Duodenal mucosa (tissue), 2 donors: ENCODE data around the gene DOCK10.

Experiments
- H3K27ac ChIP-seq: one replicate; pipeline ENCODE4 v1.7.0; 2013; ENCODE audit warnings: low read depth, low read length
- H3K27me3 ChIP-seq, 2 donors: one replicate each; pipeline ENCODE4 v1.7.0; 2013; ENCODE audit warnings: low read length in 2 of 2, control low read depth in 1 of 2; ENCODE audit not compliant: insufficient read depth in 2 of 2, control insufficient read depth in 1 of 2
- H3K36me3 ChIP-seq, 2 donors: one replicate each; pipeline ENCODE4 v1.7.0; 2013; ENCODE audit warnings: low read length in 2 of 2, control low read depth in 1 of 2; ENCODE audit not compliant: insufficient read depth in 2 of 2, control insufficient read depth in 1 of 2
- H3K4me1 ChIP-seq, 2 donors: one replicate each; pipeline ENCODE4 v1.7.0; 2013; ENCODE audit warnings: low read length in 2 of 2, control low read depth in 1 of 2; ENCODE audit not compliant: insufficient read depth in 2 of 2, control insufficient read depth in 1 of 2
- H3K4me3 ChIP-seq, 2 donors: one replicate each; pipeline ENCODE4 v1.7.0; 2013; ENCODE audit warnings: low read length in 2 of 2, low read depth in 1 of 2
- H3K9ac ChIP-seq, 2 donors: one replicate each; pipeline ENCODE4 v1.7.0; 2013; ENCODE audit warnings: low read length in 2 of 2, low read depth in 1 of 2
- H3K9me3 ChIP-seq, 2 donors: one replicate each; pipeline ENCODE4 v1.7.0; 2013; ENCODE audit warnings: low read length in 2 of 2, control low read depth in 1 of 2; ENCODE audit not compliant: control insufficient read depth in 1 of 2

DOCK10 gene

GRCh38 chr2:225017098-225017685 lies 25.1 kb downstream of the DOCK10 start:
- H3K36me3 ChIP-seq, result no peaks in the 10 kb centered on the region
- H3K27ac ChIP-seq, result no peak overlapping the region
- H3K27me3 ChIP-seq, result no peaks in the 10 kb centered on the region
- H3K9ac ChIP-seq, result no peak overlapping the region
- H3K9me3 ChIP-seq, result no peaks in the 10 kb centered on the region
- no peak overlapping the region for H3K4me3 ChIP-seq
- no peaks in the 10 kb centered on the region for H3K4me1 ChIP-seq

GRCh38 chr2:225013425-225014365 lies 28.6 kb downstream of the DOCK10 start:
- Histone ChIP-seq H3K4me1 (peaks cover 0 to 2% of the 10 kb centered on the region in 2 donors), H3K4me3 (no peak overlapping the region), H3K27me3 (no peaks in the 10 kb centered on the region), H3K9me3 (no peaks in the 10 kb centered on the region), H3K36me3 (no peaks in the 10 kb centered on the region), H3K9ac (no peak overlapping the region), H3K27ac (no peak overlapping the region)

- no peak overlapping the region for H3K4me3 ChIP-seq
- H3K9ac ChIP-seq, result no peak overlapping the region
- H3K27ac ChIP-seq, result no peak overlapping the region
- peaks cover 0 to 5% of the 10 kb centered on the region in 2 donors for H3K4me1 ChIP-seq
- H3K9me3 ChIP-seq, result no peaks in the 10 kb centered on the region
- no peaks in the 10 kb centered on the region for H3K27me3 ChIP-seq
- H3K36me3 ChIP-seq, result no peaks in the 10 kb centered on the region
These were observed 30.7 kb downstream of the DOCK10 start for GRCh38 chr2:225011585-225011984.

- Histone ChIP-seq H3K4me1 (peaks cover 0 to 5% of the 10 kb centered on the region in 2 donors), H3K9me3 (no peaks in the 10 kb centered on the region), H3K27me3 (no peaks in the 10 kb centered on the region)
These were observed 31.5 kb downstream of the DOCK10 start for GRCh38 chr2:225010804-225011203.

GRCh38 chr2:225009768-225010167 lies 32.5 kb downstream of the DOCK10 start:
- no peak overlapping the region for H3K4me3 ChIP-seq
- H3K4me1 ChIP-seq, result peaks cover 0 to 5% of the 10 kb centered on the region in 2 donors
- no peak overlapping the region for H3K9ac ChIP-seq
- no peak overlapping the region for H3K27ac ChIP-seq
- no peaks in the 10 kb centered on the region for H3K9me3 ChIP-seq
- no peaks in the 10 kb centered on the region for H3K27me3 ChIP-seq
- H3K36me3 ChIP-seq, result no peaks in the 10 kb centered on the region

More at GRCh38 chr2:225010804-225011203, 31.5 kb downstream of the DOCK10 start:
- no peak overlapping the region for H3K27ac ChIP-seq
- no peak overlapping the region for H3K4me3 ChIP-seq
- H3K9ac ChIP-seq, result no peak overlapping the region
- H3K36me3 ChIP-seq, result no peaks in the 10 kb centered on the region

GRCh38 chr2:225008935-225009334 lies 33.3 kb downstream of the DOCK10 start:
- no peaks in the 10 kb centered on the region for H3K27me3 ChIP-seq
- no peak overlapping the region for H3K4me3 ChIP-seq
- no peak overlapping the region for H3K27ac ChIP-seq
- no peak overlapping the region for H3K9ac ChIP-seq
- peaks cover 0 to 5% of the 10 kb centered on the region in 2 donors for H3K4me1 ChIP-seq
- H3K36me3 ChIP-seq, result no peaks in the 10 kb centered on the region
- no peaks in the 10 kb centered on the region for H3K9me3 ChIP-seq

GRCh38 chr2:225008179-225008856 lies 34.0 kb downstream of the DOCK10 start:
- Histone ChIP-seq H3K9me3 (no peaks in the 10 kb centered on the region), H3K4me3 (no peak overlapping the region), H3K27ac (no peak overlapping the region), H3K36me3 (no peaks in the 10 kb centered on the region), H3K27me3 (no peaks in the 10 kb centered on the region), H3K4me1 (peaks cover 0 to 5% of the 10 kb centered on the region in 2 donors), H3K9ac (no peak overlapping the region)

GRCh38 chr2:225006730-225007129 lies 35.5 kb downstream of the DOCK10 start:
- Histone ChIP-seq H3K36me3 (no peaks in the 10 kb centered on the region), H3K9me3 (no peaks in the 10 kb centered on the region), H3K27ac (no peak overlapping the region), H3K4me1 (peaks cover 2 to 5% of the 10 kb centered on the region in 2 donors), H3K27me3 (no peaks in the 10 kb centered on the region), H3K9ac (no peak overlapping the region), H3K4me3 (no peak overlapping the region)

GRCh38 chr2:225004597-225004996 lies 37.7 kb downstream of the DOCK10 start:
- H3K9ac ChIP-seq, result no peak overlapping the region
- H3K27me3 ChIP-seq, result no peaks in the 10 kb centered on the region
- H3K27ac ChIP-seq, result no peak overlapping the region
- H3K36me3 ChIP-seq, result no peaks in the 10 kb centered on the region
- no peaks in the 10 kb centered on the region for H3K9me3 ChIP-seq
- peaks cover 4 to 5% of the 10 kb centered on the region in 2 donors for H3K4me1 ChIP-seq
- H3K4me3 ChIP-seq, result no peak overlapping the region

- no peaks in the 10 kb centered on the region for H3K9me3 ChIP-seq
- no peaks in the 10 kb centered on the region for H3K27me3 ChIP-seq
- H3K9ac ChIP-seq, result no peak overlapping the region
- no peak overlapping the region for H3K4me3 ChIP-seq
- H3K36me3 ChIP-seq, result no peaks in the 10 kb centered on the region
- no peak overlapping the region for H3K27ac ChIP-seq
- H3K4me1 ChIP-seq, result peaks cover 0 to 4% of the 10 kb centered on the region in 2 donors
These were observed 39.6 kb downstream of the DOCK10 start for GRCh38 chr2:225002656-225003045.
